NT2/D1 (cell line): ENCODE data around the gene PAX9.

Experiments
- SUZ12 ChIP-seq: IDR thresholded peaks from 2 replicates; pipeline ENCODE4 v1.6.1; 2011; ENCODE audit not compliant: insufficient read length, insufficient read depth; ENCODE audit errors: extremely low read depth
- ZNF274 ChIP-seq: IDR thresholded peaks from 2 replicates; pipeline ENCODE4 v1.6.1; 2011; ENCODE audit warnings: mild to moderate bottlenecking, low read depth, low read length

DNA sequence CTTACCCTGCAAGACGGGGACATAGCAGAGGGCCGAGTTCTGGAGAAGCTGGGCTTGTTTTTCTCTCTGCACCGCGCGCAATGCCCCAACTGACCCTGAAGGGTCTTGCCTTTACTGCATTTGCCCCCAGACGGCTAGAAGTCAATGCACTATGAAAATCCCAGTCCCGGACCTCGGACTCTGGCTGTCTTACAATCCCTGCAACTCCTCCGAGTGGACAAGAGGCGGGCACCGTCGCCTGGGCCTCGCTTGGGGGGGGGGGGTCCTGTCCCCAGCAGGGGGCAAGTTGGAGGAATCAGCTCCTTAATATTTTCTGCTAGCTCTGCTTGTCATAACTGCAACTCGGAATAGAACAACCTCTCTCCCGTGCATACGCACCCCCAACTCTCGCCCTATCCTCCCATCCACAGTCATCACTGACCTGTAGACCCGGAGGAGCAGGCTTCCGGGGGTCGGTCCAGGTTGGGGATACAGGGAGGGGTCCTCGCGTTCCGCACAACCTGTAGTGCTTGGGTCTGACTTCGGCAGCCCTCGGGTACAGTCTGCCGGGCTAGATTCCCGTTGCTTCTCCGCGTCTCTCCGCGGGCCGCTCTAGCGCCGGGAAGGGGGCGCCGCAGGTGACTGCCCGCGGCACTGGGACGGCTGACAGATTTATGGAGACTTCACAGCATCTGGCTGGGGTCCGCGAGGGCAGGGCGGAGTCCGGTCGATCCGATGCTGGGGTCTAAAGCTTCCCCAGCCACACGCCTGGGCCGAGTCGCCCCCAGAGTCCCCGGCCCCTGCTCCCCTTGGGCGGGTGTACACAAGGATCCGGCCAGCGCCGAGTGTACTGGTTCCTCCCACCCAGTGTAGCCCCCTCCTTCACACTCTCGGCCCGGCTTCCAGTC lies 3.3 kb upstream of the PAX9 start:
- TF ChIP-seq ZNF274: no peak
- TF ChIP-seq SUZ12: peak; percentile 63
